ENCODE results near the gene SFT2D1.
A peak's percentile ranks its signal among the peaks of the same experiment; 100 is the strongest.

Gene SFT2D1

DNA sequence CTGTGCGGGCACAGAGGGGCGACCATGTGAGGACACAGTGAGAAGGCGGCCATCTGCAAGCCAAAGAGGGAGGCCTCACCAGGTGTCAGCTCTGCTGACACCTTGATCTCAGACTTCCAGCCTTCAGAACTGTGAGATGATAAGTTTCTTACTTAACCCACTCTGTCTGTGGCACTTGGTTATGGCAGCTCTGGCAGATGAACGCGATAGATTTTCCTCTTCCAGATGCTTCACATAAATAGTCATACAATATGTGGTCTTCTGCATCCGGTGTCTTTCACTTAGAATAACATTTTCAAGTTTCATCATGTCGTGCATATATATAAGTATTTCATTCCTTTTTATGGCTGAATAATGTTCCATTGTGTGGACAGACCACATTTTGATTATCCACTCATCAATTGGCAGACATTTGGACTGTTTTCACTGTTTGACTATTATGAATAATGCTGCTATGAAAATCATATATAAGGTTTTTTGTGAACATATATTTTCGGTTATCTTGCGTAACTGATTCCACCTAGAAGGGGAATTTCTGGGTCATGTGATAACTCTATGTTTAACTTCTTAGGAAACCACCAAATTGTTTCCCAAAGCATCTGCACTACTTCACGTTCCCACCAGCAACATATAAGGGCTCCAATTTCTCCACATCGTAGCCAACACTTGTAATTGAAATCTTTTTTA is 64.3 kb downstream of the SFT2D1 start:
- DNase-seq (ENCODE audit: extremely low read depth, insufficient read length), result no peak
- Histone ChIP-seq H3K4me3 (replicated peaks; ENCODE audit: low read depth, low read length) (no peak overlapping the region), H3K36me3 (ENCODE audit: control insufficient read depth, insufficient read depth, low read length) (no peaks in the 10 kb centered on the region), H3K27me3 (replicated peaks; ENCODE audit: control insufficient read depth, insufficient read depth, low read length) (no peaks in the 10 kb centered on the region)
- TF ChIP-seq, protein P1, sequence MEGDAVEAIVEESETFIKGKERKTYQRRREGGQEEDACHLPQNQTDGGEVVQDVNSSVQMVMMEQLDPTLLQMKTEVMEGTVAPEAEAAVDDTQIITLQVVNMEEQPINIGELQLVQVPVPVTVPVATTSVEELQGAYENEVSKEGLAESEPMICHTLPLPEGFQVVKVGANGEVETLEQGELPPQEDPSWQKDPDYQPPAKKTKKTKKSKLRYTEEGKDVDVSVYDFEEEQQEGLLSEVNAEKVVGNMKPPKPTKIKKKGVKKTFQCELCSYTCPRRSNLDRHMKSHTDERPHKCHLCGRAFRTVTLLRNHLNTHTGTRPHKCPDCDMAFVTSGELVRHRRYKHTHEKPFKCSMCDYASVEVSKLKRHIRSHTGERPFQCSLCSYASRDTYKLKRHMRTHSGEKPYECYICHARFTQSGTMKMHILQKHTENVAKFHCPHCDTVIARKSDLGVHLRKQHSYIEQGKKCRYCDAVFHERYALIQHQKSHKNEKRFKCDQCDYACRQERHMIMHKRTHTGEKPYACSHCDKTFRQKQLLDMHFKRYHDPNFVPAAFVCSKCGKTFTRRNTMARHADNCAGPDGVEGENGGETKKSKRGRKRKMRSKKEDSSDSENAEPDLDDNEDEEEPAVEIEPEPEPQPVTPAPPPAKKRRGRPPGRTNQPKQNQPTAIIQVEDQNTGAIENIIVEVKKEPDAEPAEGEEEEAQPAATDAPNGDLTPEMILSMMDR (IDR thresholded peaks at IDR 0.05; ENCODE audit: insufficient read depth, low read length, poor library complexity, severe bottlenecking), result no peak

DNA sequence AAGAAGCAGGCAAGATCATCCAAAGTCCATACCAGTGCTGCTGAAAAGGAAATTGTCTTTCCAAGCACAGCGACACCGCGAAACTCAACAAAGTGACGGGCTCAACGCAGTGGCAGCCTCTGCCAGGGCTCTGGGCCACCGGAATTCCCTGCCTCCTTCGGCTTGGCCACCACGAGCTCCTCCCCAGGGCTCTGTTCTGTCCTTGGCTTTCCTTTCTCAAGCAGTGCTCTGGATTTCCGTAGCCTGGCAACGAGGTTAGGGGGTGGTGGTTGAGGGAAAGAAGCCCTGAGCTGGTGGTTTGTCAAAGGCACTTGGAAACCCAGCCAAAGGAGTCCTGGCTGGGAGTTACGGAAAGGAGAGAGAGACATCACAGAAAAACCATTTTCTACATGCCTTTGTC is 65.3 kb downstream of the SFT2D1 start:
- H3K27me3 ChIP-seq (replicated peaks; ENCODE audit: control insufficient read depth, insufficient read depth, low read length), result no peaks in the 10 kb centered on the region
- H3K4me3 ChIP-seq (replicated peaks; ENCODE audit: low read depth, low read length), result no peak overlapping the region
- TF ChIP-seq, protein P1 (IDR thresholded peaks at IDR 0.05; ENCODE audit: insufficient read depth, low read length, poor library complexity, severe bottlenecking), result no peak
- DNase-seq (ENCODE audit: extremely low read depth, insufficient read length), result no peak
- no peaks in the 10 kb centered on the region for H3K36me3 ChIP-seq (ENCODE audit: control insufficient read depth, insufficient read depth, low read length)

GRCh38 chr6:166275714-166276166 is 66.6 kb downstream of the SFT2D1 start:
- H3K4me3 ChIP-seq (replicated peaks; ENCODE audit: low read depth, low read length), result no peak overlapping the region
- H3K27me3 ChIP-seq (replicated peaks; ENCODE audit: control insufficient read depth, insufficient read depth, low read length), result no peaks in the 10 kb centered on the region
- DNase-seq (ENCODE audit: extremely low read depth, insufficient read length), result peak; percentile 82
- H3K36me3 ChIP-seq (ENCODE audit: control insufficient read depth, insufficient read depth, low read length), result no peaks in the 10 kb centered on the region
- TF ChIP-seq, protein P1 (IDR thresholded peaks at IDR 0.05; ENCODE audit: insufficient read depth, low read length, poor library complexity, severe bottlenecking), result peak; percentile 100

- DNase-seq (ENCODE audit: extremely low read depth, insufficient read length), result no peak
- no peaks in the 10 kb centered on the region for H3K27me3 ChIP-seq (replicated peaks; ENCODE audit: control insufficient read depth, insufficient read depth, low read length)
- no peaks in the 10 kb centered on the region for H3K36me3 ChIP-seq (ENCODE audit: control insufficient read depth, insufficient read depth, low read length)
- no peak overlapping the region for H3K4me3 ChIP-seq (replicated peaks; ENCODE audit: low read depth, low read length)
- TF ChIP-seq, protein P1 (IDR thresholded peaks at IDR 0.05; ENCODE audit: insufficient read depth, low read length, poor library complexity, severe bottlenecking), result no peak
Measured at GRCh38 chr6:166274739-166275370, 67.5 kb downstream of the SFT2D1 start.

DNA sequence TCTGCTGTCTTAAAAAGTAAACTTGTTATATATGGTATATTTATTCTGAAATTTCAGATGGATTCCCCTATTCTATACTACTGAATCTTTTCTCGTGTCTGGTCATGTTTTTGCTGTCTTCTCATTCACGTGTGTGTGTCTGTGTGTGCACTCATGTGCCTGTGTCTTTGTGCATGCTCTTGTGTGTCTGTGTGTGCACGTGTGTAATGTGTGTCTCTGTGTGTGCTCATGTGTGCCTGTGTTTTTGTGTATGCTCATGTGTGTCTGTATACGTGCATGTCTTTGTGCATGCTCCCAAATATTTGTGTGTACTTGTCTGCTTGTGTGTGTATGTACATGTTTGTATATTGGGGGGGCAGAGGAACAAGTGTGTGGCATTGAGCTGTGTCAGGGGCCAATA is 68.2 kb downstream of the SFT2D1 start:
- DNase-seq (ENCODE audit: extremely low read depth, insufficient read length), result no peak
- H3K4me3 ChIP-seq (replicated peaks; ENCODE audit: low read depth, low read length), result no peak overlapping the region
- no peaks in the 10 kb centered on the region for H3K36me3 ChIP-seq (ENCODE audit: control insufficient read depth, insufficient read depth, low read length)
- H3K27me3 ChIP-seq (replicated peaks; ENCODE audit: control insufficient read depth, insufficient read depth, low read length), result no peaks in the 10 kb centered on the region
- TF ChIP-seq, protein P1 (IDR thresholded peaks at IDR 0.05; ENCODE audit: insufficient read depth, low read length, poor library complexity, severe bottlenecking), result no peak
